ENCODE measurements around the gene HPS1.

HPS1 gene

DNA sequence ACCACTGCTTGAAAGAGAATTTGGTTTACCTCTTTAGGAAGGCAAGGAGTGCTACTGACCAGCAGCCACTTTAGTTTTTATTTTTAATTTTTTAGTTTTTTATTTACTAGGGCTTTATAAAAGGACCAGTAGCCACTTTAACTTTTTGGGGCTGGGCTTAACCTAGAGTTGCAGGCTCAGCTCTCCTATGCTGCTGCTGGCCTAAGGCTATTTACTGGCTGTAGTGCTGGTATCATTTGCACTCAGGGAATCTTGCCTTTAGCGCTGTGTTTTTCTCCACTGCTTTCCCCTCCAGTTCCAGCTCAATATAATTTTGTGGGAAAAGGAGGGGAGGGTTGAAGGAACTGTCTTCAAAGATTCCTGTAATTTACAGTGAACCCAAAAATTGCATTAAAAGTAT is 13.4 kb downstream of the HPS1 start:
- DNase-seq (ENCODE audit: low read depth in 2 of 3, low spot score in 1 of 3), result no peak

GRCh38 chr10:98432330-98432729 is 14.4 kb downstream of the HPS1 start:
- DNase-seq (ENCODE audit: low read depth in 2 of 3, low spot score in 1 of 3), result no peak

GRCh38 chr10:98431016-98431415 is 15.7 kb downstream of the HPS1 start:
- no peak for DNase-seq (ENCODE audit: low read depth in 2 of 3, low spot score in 1 of 3)

- no peak for DNase-seq (ENCODE audit: low read depth in 2 of 3, low spot score in 1 of 3)
Observed at GRCh38 chr10:98430427-98430826, 16.3 kb downstream of the HPS1 start.

DNA sequence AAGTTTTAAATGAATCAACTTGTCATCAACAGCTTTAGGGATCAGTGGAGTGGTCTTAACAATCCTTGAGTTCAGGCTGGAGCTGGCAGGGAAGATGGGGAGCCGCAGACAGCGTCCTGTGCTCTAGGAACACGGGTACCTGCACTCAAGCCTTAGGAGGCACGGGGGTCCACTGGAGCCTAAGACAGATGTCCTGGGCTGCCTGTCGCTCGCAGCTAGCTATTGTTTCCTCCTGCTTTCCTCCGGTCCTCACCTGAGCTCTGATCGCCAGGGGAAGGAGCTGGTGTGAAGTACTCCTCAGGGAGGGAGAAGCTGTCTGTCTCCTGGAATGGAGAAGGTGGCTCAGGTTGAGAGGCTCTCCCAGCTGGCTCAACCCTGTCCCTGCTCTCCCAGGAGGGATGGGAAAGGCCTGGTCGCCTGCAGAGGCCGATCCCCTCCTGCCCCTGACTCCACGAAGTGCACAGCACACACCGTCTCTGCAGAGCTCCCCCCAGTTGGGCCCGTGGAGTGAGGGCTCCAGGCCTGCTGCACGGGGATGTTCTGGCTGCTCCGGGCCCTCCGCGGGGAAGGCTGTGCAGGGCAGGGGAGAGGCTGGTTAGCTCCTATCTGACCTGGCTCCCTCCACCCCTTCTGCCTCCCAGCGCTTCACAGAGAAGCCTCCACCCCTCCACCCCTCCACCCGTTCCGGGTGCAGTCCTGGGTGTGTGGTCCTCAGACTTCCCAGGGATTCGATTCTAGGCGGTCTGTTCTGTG is 17.2 kb downstream of the HPS1 start:
- DNase-seq (ENCODE audit: low read depth in 2 of 3, low spot score in 1 of 3), result no peak

DNA sequence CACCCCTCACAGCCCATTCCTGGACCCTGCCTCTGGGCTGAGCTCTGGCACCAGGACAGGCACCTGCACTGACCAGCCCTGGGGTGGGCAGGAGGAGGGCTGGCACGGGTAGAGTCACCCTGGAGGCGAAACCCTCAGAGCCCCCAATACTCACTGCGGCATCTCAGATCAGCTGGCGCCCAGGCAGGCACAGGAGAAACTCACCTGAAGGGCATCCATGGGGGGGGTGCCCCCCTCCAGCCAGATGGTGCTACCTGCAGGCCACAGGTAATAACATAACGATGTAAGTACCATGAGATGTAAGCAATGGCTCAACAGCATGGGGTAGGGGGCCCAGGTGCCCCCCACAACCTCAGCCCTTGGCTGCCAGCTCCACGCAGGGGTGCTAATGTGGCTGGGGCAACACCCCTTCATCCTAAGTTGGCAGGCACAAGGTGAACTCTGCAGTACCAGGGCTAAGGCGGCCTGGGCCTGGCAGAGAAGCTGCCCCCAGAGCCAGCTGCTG is 19.7 kb downstream of the HPS1 start:
- DNase-seq (ENCODE audit: low read depth in 2 of 3, low spot score in 1 of 3), result no peak

GRCh38 chr10:98425511-98426352 is 21.0 kb downstream of the HPS1 start:
- peak in 2 of 3 donors; percentile 30 to 35 for DNase-seq (ENCODE audit: low read depth in 2 of 3, low spot score in 1 of 3)

DNA sequence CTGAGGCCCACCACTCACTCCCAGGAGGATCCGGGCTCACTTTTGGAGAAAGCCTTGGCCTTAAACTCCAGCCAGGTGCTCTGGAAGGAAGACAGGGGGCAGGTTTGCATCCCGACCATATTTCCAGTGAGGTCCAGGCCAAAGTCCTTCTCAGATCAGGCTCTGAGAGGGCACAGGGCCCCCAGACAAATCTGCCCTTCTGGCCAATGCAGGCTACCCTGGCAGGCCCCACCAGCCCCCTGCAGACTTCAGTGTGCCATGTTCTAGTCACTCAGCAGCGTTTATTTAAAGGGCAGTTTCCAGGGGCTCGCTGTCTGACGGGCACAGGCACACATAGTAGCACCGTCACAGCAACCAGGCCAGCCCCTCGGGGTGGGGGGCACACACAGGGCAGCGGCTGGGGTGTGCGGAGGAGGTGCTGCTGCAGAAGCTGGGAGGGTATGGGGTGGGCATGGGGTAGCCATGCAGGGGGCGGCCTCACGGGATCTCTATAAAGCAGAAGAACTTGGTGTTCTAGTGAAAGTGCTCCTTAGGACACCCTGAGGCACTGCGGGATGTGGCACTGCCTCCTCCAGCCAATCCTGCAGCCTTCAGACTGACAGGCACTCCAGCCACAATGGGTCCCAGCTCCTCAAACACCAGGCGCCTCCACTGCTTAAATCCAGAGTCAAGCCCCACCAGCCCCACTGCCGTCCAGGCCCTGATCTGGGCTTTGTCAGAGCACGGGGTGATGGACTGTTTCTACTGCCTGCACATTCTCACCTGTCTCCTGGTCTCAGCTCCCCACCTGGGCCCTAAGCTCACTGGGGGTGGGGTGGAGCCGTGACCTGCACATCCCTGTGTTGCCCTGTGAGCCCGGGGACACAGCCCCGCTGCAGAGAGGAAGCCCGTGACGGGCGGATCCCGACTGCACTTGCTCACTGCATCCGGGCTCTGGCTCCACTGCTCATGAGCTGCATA is 22.2 kb downstream of the HPS1 start:
- DNase-seq (ENCODE audit: low read depth in 2 of 3, low spot score in 1 of 3), result no peak

- no peak for DNase-seq (ENCODE audit: low read depth in 2 of 3, low spot score in 1 of 3)
Observed at GRCh38 chr10:98423691-98424120, 23.0 kb downstream of the HPS1 start.

- no peak for DNase-seq (ENCODE audit: low read depth in 2 of 3, low spot score in 1 of 3)
Observed at GRCh38 chr10:98422182-98422581, 24.6 kb downstream of the HPS1 start.

DNA sequence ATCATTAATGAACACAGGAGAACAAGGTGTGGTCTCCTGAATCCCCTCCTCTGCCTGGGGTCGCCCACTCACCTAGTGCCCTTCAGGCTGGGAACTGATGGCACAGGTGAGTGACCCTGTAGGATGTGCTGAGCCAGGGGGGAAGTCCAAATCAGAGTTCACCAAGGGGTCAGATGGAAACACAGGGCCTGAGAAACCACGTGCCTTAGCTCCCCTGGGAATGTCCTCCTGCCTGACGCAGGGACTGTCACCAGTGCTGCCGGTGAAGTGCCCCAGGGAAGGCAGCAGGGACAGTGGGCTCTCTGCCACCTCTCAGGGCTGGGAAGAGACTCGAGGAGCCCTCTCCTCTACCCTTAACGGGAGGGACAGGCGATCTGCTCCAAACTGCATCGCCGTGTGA is 25.9 kb downstream of the HPS1 start:
- no peak for DNase-seq (ENCODE audit: low read depth in 2 of 3, low spot score in 1 of 3)

DNA sequence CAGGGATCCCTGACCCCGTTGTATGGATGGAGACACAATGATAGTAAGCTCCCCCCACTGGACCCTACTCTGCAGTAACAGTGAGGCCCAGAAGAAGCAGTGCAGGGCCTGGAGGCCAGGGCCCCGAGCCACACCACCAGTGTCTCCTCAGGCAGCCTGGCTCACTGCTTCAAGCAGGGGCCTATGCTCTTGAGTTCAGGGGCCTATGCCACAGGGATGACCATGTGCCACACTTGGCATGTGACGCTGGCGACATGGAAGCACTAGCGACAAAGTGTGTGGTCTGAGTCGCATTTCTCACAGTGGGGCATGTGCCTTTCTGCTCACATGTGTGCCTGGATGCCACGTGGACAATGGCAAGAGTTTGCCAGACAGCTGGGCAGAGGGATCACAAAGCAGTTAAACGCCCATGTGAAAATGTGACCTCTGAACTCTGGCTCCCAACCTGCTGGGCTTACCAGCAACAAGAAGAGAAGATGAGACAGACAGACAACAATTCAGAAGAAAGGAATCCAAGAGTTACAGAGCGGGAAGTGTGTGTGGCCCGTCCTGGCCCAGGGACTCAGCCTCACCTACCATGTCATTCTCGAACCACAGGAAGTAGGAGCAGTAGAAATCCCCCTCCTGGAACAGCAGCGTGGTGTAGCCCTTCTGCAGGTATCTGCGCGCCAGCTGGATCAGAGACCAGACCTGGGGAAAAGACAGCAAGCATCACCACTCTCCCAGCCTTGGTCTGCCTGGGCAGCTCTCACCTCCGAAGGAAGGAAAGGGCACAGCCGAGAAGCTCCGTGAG is 27.1 kb downstream of the HPS1 start:
- DNase-seq (ENCODE audit: low read depth in 2 of 3, low spot score in 1 of 3), result no peak

DNA sequence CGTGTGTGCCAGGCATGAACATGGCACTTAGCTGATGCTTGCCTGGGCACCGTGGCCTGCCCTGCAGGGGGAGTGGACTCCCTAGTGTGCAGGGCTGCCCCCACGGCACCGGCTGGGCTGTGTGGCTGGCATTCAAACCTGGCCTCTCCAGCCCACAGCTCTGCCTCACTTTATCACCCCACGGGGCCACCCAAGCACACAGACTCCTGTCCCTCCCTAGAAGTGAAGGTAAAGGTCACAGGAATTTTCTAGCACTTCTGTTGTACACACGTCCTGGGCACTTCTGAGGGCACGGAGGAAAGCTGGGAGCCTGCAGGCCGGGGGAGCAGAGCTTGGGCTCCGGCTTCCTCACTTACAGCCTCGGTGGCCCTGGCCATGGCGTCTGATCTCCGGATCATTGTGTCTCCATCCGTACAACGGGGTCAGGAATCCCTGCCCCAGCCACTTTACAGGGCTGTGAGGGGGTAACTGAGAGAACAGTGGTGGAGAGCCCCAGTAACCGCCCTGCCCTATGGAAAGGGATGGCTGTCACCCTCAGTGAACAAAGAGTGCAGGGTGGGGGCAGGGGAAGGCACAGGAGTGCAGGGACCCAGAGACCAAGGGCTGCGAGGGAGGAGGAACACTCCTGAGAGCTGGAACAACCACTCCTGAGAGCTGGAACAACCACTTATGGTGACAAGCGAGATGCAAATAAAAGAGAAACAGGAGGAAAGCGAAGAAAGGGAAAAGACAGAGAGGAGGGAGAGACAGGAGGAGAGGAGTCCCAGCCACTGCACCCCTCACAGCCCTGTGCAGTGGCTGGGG is 27.9 kb downstream of the HPS1 start:
- DNase-seq (ENCODE audit: low read depth in 2 of 3, low spot score in 1 of 3), result no peak

GRCh38 chr10:98417973-98418664 is 28.6 kb downstream of the HPS1 start:
- DNase-seq (ENCODE audit: low read depth in 2 of 3, low spot score in 1 of 3), result no peak

- no peak for DNase-seq (ENCODE audit: low read depth in 2 of 3, low spot score in 1 of 3)
Observed at GRCh38 chr10:98417481-98417959, 29.2 kb downstream of the HPS1 start.

DNA sequence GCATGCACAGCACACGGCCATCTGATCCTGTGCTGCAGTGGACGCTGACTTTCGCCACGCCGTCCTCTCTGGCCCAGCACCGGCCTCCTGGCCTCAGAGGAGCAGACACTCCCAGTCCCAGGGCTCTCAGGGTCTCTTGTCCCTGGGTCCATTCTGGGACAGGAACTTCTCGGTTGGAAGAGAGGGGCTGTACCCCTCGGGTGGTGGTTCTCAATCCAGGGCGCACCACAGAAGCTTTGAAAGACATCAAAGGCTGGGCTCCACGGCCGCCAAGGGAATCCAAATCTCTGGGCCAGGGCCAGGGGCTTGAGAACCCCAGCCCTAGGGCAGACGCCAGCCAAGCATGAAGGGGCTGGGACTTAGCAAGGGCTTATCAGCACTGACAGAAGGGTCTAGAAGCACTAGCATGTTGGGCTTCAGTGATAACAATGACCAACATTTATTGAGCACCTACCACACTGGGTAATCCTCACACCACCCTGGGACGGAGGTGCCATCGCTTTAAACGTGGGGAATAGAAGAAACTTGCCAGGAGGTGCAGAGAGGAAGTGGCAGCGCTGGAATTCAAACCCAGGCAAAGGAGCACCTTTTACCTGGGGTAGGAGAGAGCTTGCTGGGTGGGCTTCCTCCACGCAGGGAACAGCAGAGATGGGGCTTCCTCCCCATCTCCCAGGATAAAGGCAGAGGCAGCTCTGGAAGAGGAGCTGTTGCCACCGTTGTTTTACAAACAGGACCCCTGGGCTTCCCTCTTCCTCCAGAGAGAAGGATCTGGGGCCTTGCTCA is 29.9 kb downstream of the HPS1 start:
- no peak for DNase-seq (ENCODE audit: low read depth in 2 of 3, low spot score in 1 of 3)

DNA sequence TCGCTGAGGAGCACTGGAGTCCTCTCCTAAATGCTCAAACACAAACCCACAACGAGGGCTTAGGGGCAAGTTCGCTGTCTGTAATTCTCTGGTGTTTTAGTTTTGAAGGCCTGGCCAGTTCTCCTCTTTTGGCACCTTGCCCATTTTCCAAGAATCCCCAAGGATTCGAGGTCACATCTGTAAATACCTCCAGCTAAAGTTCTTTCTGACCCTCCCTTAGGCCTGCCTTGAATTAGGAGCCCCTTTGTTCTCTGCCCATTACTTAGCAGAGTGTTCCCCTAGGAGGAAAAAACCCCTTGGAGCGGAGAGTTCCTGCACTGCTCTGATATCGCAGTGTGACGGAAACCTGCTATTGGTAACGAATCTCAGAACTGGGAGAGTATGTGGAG is 31.0 kb downstream of the HPS1 start:
- no peak for DNase-seq (ENCODE audit: low read depth in 2 of 3, low spot score in 1 of 3)
